GM23338 (cell line): Measurements from ENCODE around the gene PFKP. TPM values are rescaled to one million over a fixed set of nuclear protein-coding genes. Genes with fewer than 3 reads are reported as not detected.

Experiments used
- CREB1 ChIP-seq: fragments of 250-450 bp; sonication (Bioruptor Pico); IDR thresholded peaks from 2 replicates; pipeline ENCODE4 v1.5.0; 2020; ENCODE audit warnings: low read depth, mild to moderate bottlenecking, moderate library complexity
- STAT1 ChIP-seq: IDR thresholded peaks from one replicate; pipeline ENCODE4 v1.6.1; 2016; ENCODE audit warnings: antibody characterized with exemption; ENCODE audit not compliant: unreplicated experiment
- ZNF114 ChIP-seq: fragments of 250-450 bp; sonication (Bioruptor Pico); IDR thresholded peaks from 2 replicates; pipeline ENCODE4 v1.5.0; 2020; ENCODE audit warnings: mild to moderate bottlenecking, moderate library complexity
- ZNF331 ChIP-seq: fragments of 250-450 bp; sonication (Bioruptor Pico); IDR thresholded peaks from 2 replicates; pipeline ENCODE4 v1.5.0; 2020; ENCODE audit warnings: low read depth, mild to moderate bottlenecking, moderate library complexity
- polyA plus RNA-seq: library from polyadenylated mRNA; unstranded; fragments of >200 nt; fragmentation: Nextera tagmentation; extraction: Ambion mirVana; gene quantifications from 2 replicates; pipeline ENCODE4 v1.2.1, GENCODE V29; 2016
- total RNA-seq: library from RNA; depleted of rRNA; stranded (reverse); fragments of >200 nt; shearing (Covaris generic); gene quantifications from 2 replicates; pipeline ENCODE4 v1.2.3, GENCODE V29; 2014
- TF ChIP-seq, protein P1 (sequence below): fragments of 250-450 bp; sonication (Bioruptor Pico); IDR thresholded peaks from 2 replicates; pipeline ENCODE4 v1.5.0; 2020; ENCODE audit warnings: mild to moderate bottlenecking, moderate library complexity
- TF ChIP-seq, protein P2 (sequence below), 2 experiments: fragments of 200-600 bp in 1 of 2; sonication (generic) in 1 of 2; conservative IDR thresholded peaks; 2 replicates each; pipeline versions ENCODE4 v1.5.1 to v1.6.1; 2016 to 2017; ENCODE audit warnings: antibody characterized with exemption in 2 of 2, low read depth in 2 of 2, mild to moderate bottlenecking in 2 of 2, moderate library complexity in 1 of 2
- TF ChIP-seq, protein P3 (sequence below): IDR thresholded peaks from one replicate; pipeline ENCODE4 v1.6.1; 2018; ENCODE audit warnings: antibody characterized with exemption; ENCODE audit not compliant: unreplicated experiment
- TF ChIP-seq, protein P4 (sequence below): IDR thresholded peaks from 2 replicates; pipeline ENCODE4 v1.6.1; 2016; ENCODE audit warnings: antibody characterized with exemption

The PFKP gene
- total and polyA plus RNA-seq, 2 experiments from 2014 or later: 56.3 to 120 TPM

DNA sequence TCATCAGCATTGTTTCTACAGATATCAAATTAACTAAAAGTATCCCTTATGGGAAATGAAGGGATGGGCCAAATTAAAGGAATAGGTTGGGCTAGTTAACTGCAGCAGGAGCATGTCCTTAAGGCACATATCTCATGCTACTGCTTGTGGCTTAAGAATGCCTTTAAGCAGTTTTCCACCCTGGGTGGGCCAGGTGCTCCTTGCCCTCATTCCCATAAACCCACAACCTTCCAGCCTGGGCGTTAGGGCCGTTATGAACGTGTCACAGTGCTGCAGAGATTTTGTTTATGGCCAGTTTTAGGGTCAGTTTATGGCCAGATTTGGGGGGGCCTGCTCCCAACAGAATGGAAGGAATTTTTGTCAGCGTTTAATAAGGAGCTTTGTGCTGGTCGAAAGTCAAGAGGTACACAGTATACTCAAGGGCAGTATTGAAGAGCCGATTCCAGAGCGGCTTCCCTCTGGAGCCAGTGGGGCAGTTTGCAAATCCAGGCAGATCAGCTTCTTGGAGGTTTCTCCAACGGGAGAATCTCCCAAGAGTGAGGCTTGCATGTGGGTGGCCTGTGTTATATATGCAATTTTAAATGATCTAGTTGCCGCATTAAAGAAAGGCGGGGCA is 7.7 kb downstream of the PFKP start (continued):
- TF ChIP-seq, protein P1, sequence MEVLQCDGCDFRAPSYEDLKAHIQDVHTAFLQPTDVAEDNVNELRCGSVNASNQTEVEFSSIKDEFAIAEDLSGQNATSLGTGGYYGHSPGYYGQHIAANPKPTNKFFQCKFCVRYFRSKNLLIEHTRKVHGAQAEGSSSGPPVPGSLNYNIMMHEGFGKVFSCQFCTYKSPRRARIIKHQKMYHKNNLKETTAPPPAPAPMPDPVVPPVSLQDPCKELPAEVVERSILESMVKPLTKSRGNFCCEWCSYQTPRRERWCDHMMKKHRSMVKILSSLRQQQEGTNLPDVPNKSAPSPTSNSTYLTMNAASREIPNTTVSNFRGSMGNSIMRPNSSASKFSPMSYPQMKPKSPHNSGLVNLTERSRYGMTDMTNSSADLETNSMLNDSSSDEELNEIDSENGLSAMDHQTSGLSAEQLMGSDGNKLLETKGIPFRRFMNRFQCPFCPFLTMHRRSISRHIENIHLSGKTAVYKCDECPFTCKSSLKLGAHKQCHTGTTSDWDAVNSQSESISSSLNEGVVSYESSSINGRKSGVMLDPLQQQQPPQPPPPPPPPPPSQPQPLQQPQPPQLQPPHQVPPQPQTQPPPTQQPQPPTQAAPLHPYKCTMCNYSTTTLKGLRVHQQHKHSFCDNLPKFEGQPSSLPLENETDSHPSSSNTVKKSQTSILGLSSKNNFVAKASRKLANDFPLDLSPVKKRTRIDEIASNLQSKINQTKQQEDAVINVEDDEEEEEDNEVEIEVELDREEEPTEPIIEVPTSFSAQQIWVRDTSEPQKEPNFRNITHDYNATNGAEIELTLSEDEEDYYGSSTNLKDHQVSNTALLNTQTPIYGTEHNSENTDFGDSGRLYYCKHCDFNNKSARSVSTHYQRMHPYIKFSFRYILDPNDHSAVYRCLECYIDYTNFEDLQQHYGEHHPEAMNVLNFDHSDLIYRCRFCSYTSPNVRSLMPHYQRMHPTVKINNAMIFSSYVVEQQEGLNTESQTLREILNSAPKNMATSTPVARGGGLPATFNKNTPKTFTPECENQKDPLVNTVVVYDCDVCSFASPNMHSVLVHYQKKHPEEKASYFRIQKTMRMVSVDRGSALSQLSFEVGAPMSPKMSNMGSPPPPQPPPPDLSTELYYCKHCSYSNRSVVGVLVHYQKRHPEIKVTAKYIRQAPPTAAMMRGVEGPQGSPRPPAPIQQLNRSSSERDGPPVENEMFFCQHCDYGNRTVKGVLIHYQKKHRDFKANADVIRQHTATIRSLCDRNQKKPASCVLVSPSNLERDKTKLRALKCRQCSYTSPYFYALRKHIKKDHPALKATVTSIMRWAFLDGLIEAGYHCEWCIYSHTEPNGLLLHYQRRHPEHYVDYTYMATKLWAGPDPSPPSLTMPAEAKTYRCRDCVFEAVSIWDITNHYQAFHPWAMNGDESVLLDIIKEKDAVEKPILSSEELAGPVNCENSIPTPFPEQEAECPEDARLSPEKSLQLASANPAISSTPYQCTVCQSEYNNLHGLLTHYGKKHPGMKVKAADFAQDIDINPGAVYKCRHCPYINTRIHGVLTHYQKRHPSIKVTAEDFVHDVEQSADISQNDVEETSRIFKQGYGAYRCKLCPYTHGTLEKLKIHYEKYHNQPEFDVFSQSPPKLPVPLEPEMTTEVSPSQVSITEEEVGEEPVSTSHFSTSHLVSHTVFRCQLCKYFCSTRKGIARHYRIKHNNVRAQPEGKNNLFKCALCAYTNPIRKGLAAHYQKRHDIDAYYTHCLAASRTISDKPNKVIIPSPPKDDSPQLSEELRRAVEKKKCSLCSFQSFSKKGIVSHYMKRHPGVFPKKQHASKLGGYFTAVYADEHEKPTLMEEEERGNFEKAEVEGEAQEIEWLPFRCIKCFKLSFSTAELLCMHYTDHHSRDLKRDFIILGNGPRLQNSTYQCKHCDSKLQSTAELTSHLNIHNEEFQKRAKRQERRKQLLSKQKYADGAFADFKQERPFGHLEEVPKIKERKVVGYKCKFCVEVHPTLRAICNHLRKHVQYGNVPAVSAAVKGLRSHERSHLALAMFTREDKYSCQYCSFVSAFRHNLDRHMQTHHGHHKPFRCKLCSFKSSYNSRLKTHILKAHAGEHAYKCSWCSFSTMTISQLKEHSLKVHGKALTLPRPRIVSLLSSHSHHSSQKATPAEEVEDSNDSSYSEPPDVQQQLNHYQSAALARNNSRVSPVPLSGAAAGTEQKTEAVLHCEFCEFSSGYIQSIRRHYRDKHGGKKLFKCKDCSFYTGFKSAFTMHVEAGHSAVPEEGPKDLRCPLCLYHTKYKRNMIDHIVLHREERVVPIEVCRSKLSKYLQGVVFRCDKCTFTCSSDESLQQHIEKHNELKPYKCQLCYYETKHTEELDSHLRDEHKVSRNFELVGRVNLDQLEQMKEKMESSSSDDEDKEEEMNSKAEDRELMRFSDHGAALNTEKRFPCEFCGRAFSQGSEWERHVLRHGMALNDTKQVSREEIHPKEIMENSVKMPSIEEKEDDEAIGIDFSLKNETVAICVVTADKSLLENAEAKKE (CRISPR knock-in tag): no peak
- TF ChIP-seq STAT1 (no peak), ZNF331 (CRISPR knock-in tag) (no peak), CREB1 (CRISPR knock-in tag) (no peak), ZNF114 (CRISPR knock-in tag) (no peak)
- TF ChIP-seq, protein P2, sequence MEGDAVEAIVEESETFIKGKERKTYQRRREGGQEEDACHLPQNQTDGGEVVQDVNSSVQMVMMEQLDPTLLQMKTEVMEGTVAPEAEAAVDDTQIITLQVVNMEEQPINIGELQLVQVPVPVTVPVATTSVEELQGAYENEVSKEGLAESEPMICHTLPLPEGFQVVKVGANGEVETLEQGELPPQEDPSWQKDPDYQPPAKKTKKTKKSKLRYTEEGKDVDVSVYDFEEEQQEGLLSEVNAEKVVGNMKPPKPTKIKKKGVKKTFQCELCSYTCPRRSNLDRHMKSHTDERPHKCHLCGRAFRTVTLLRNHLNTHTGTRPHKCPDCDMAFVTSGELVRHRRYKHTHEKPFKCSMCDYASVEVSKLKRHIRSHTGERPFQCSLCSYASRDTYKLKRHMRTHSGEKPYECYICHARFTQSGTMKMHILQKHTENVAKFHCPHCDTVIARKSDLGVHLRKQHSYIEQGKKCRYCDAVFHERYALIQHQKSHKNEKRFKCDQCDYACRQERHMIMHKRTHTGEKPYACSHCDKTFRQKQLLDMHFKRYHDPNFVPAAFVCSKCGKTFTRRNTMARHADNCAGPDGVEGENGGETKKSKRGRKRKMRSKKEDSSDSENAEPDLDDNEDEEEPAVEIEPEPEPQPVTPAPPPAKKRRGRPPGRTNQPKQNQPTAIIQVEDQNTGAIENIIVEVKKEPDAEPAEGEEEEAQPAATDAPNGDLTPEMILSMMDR (conservative IDR thresholded peaks at IDR 0.05; ENCODE audit: low read depth in 2 of 2): no peak
- TF ChIP-seq, protein P3, sequence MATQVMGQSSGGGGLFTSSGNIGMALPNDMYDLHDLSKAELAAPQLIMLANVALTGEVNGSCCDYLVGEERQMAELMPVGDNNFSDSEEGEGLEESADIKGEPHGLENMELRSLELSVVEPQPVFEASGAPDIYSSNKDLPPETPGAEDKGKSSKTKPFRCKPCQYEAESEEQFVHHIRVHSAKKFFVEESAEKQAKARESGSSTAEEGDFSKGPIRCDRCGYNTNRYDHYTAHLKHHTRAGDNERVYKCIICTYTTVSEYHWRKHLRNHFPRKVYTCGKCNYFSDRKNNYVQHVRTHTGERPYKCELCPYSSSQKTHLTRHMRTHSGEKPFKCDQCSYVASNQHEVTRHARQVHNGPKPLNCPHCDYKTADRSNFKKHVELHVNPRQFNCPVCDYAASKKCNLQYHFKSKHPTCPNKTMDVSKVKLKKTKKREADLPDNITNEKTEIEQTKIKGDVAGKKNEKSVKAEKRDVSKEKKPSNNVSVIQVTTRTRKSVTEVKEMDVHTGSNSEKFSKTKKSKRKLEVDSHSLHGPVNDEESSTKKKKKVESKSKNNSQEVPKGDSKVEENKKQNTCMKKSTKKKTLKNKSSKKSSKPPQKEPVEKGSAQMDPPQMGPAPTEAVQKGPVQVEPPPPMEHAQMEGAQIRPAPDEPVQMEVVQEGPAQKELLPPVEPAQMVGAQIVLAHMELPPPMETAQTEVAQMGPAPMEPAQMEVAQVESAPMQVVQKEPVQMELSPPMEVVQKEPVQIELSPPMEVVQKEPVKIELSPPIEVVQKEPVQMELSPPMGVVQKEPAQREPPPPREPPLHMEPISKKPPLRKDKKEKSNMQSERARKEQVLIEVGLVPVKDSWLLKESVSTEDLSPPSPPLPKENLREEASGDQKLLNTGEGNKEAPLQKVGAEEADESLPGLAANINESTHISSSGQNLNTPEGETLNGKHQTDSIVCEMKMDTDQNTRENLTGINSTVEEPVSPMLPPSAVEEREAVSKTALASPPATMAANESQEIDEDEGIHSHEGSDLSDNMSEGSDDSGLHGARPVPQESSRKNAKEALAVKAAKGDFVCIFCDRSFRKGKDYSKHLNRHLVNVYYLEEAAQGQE: no peak
- TF ChIP-seq, protein P4, sequence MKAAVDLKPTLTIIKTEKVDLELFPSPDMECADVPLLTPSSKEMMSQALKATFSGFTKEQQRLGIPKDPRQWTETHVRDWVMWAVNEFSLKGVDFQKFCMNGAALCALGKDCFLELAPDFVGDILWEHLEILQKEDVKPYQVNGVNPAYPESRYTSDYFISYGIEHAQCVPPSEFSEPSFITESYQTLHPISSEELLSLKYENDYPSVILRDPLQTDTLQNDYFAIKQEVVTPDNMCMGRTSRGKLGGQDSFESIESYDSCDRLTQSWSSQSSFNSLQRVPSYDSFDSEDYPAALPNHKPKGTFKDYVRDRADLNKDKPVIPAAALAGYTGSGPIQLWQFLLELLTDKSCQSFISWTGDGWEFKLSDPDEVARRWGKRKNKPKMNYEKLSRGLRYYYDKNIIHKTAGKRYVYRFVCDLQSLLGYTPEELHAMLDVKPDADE: no peak
